GM21423 (cell line): ENCODE measurements around the gene TMEM8B.

Experiments
- ATAC-seq: cut with Tn5 transposase; IDR thresholded peaks from one replicate; pipeline ENCODE4 v1.9.1; 2021; ENCODE audit warnings: mild to moderate bottlenecking, moderate library complexity; ENCODE audit not compliant: unreplicated experiment

The TMEM8B gene, protein sequence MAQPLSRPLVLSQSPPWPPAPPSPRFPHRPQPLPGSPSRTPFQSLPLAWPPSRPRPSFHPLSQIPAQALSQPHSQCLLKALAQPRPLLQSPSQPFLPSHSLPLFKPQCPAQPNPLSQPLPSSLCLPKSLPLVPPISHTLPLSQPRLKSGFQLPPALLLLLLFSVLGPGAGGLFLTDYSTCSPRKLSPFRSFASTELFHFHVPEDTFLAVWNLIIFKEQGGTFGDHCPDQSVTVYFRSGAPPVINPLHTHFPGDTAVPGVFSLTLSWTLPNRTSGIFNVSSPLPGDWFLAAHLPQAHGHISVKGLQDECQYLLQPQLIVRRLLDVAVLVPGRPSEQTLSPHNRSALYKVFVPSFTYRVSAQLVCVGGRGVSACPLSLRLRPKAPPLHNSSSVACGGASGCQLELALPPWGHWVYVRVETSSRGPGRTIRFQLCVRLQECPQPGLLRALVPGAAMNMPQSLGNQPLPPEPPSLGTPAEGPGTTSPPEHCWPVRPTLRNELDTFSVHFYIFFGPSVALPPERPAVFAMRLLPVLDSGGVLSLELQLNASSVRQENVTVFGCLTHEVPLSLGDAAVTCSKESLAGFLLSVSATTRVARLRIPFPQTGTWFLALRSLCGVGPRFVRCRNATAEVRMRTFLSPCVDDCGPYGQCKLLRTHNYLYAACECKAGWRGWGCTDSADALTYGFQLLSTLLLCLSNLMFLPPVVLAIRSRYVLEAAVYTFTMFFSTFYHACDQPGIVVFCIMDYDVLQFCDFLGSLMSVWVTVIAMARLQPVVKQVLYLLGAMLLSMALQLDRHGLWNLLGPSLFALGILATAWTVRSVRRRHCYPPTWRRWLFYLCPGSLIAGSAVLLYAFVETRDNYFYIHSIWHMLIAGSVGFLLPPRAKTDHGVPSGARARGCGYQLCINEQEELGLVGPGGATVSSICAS

DNA sequence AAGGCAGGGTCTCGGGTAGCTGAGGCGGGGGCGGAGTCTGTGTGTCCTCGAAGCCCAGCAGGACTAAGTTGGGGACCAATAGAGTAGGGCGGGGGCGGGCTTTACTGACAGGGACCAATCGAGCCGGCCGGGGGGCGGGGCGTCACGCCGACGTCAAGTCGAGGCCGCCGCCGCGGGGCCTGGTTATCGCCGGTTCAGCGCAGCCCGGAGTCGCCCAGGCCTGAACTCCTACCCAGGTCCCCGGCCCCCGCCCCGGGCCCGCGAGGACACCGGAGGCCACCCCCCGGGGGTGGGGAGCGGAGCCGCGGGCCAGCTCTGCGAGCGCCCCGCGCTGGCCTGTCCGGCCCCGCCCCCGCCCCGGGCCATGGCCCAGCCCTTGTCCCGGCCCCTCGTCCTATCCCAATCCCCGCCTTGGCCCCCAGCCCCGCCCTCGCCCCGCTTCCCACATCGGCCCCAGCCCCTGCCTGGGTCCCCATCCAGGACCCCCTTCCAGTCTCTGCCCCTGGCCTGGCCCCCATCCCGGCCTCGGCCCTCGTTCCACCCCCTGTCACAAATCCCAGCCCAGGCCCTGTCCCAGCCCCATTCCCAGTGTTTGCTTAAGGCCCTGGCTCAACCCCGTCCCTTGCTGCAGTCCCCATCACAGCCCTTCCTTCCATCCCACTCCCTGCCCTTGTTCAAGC lies at the start of gene TMEM8B:
TMEM8B (plus strand) TSS at position 145 of the 680 bp plus-strand sequence; CDS start at position 365, 220 bp downstream.
- peak; percentile 74 for ATAC-seq

DNA sequence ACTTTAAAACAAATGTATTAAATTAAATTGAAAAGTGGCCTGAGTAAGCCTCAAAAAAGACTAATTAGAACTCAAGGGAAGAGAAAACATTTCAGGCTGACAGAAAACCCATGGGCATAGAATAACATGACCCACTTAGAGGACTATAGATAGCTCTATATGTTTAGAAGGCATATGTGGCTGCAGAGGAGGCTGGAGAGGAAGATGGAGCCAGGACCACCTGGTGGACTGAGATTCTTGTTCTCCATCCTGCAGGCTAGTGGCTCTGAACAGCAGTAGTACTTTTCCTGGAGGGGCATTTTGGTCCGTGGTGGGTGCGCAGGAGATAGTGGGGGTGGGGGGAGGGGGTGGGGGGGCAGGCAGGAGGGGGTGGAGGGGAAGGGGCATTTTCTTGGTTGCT lies 48.0 kb upstream of the TMEM8B start:
- ATAC-seq = no peak

DNA sequence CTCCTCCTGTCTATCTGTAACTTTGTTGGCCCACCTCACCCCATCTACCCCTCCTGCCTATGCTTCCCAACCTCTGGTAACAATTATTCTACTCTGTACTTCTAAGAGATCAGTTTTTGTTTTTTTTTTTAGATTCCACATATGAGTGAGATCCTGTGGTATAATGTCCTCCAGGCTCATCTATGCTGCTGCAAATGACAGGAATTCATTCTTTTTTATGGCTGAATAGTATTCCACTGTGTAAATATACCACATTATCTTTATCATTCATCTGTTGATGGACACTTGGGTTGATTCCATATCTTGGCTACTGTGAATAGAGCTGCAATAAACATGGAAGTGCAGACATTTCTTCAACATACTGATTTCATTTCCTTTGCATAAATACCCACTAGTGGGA lies 45.6 kb upstream of the TMEM8B start:
- ATAC-seq = no peak

DNA sequence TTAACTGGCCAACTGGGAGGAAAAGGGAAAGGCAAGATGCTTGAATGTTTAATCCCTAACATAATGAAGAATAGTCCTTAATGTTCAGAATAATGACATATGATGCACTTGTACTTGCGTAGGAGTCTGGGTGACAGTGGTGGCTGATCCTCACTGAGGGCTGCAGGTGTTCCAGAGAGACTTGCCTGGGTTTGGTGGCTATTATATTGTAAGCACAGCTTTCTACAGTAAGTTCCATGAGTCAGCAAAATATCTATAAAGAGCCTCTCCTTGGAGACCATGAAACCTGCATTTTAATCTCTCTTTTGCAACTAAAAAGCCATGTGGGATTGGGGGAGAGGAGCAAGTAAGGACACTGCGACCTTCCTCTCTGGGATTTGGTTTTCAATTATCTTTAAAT lies 39.5 kb upstream of the TMEM8B start:
- no peak for ATAC-seq

DNA sequence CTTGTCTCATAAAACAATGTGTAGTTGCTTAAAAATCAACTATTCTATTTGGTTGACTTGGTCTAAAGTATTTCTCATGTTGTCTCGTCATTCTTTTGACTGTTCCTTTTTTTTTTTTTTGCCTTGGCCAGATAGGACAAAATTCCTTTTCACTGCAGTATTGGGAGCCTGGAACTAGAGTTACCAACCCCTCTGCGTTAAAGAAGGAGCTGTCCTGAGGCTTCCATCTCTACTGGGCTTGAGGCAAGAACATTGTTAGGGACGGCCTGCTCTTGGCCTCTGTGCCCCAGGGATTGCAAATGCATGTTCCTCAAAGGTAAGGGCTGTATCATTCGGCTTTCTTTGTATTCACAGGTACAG lies 39.0 kb upstream of the TMEM8B start:
- ATAC-seq = no peak

DNA sequence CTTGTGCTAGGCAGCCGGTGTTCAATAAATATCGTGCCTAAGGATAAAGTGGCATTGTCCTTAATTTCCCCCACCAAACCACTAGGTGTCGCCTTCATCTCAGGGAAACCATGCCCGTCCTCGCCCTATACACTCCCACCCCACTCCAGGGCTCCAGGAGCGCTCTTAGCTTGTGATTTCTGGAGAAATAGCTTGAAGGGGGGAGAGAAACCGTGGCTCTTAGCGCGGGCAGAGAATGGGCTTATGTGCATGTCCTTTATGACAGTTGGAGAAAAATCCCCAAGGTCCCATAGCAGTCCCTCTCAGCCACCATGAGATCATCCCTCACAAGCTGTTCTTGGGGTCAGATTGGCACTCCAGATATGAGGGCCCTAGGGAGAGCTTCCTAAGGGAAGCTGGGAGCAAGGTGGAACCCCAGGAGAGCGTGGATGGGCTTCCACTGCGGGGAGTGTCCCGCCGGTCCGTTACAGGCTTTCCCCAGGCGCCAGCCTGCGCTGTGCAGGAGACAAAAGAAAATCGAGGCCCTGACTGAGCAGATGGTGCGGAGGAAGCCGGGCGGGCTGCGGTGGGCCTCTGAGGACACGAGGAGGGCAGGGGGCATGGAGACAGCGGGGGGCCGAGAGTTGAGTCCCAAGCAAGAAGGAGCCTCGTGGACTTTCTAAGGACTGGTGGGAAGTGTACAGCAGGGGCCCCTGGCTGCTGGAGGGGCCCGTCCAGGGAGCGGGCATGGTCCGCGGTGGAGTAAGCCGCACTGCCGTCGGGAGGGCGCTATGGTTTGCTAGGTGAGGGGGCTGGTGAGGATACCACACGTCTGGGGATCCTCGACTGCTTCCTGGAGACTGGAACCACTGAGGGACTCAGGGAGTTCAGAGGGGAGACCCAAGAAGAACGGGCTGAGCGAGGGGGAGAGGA lies 38.4 kb upstream of the TMEM8B start:
- no peak for ATAC-seq

DNA sequence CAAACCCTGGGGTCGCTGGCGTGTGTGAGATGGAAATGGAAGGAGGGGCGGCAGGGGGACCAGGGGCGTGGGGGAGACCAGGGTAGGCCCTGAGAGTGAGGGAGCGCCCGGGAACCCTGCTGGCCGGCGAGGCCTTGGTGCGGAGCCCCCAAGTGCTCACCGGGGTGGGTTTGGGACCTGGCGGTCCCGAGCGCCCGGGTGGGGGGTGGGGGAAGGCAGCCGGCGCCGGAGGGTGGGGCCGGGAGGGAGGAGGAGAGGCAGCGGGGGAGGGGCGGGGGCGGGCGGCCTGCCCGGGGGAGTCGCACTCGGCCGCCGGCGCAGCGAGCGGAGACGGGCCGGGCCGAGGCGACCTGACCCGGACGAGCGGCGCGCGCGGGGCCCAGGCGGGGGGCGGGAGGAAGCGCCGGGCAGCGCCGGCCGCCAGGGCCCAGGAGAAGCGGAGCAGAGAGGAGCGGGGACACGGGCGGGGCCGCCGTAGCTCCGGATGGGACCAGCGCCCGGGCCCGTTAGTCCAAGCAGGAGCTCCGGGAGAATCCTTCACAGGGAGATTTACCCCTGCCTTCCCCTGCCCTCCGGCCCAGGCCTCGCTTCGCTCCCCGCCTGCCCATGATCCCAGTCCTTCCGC lies 37.6 kb upstream of the TMEM8B start, which contains the start of gene NPR2:
NPR2 (plus strand) TSS at position 295 of the 625 bp plus-strand sequence. CDS start 818 bp downstream, outside the sequence.
- ATAC-seq = no peak

DNA sequence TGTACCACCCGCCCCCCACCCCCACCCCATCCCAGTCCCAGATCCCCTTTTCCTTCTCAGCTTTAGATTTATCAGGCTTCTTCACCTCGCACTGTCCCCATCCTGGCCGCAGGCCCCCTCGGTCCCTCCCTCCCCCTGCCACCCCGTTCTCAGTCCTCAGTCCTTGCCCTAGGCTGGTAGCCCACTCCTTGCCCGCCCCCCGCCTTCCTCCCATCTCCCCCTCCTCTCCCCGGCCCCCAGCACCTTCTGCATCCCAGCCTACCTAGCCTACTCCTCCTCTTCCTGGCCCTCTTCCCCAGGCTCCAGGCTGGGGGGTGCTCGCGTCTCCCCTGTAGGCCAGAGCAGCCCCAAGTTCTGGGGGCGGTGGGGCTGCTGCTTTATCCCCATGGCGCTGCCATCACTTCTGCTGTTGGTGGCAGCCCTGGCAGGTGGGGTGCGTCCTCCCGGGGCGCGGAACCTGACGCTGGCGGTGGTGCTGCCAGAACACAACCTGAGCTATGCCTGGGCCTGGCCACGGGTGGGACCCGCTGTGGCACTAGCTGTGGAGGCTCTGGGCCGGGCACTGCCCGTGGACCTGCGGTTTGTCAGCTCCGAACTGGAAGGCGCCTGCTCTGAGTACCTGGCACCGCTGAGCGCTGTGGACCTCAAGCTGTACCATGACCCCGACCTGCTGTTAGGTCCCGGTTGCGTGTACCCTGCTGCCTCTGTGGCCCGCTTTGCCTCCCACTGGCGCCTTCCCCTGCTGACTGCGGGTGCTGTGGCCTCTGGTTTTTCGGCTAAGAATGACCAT lies 36.8 kb upstream of the TMEM8B start:
- no peak for ATAC-seq

DNA sequence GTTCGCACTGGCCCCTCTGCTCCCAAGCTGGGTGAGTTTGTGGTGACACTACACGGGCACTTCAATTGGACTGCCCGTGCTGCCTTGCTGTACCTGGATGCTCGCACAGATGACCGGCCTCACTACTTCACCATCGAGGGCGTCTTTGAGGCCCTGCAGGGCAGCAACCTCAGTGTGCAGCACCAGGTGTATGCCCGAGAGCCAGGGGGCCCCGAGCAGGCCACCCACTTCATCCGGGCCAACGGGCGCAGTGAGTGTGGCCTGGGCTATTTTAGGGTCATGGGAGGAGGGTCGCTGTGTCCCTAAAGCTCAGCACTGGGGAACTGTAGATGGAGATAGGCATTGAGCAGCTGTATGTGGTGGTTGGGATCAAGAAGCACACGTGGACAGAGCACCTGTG lies 36.2 kb upstream of the TMEM8B start:
- ATAC-seq = no peak

DNA sequence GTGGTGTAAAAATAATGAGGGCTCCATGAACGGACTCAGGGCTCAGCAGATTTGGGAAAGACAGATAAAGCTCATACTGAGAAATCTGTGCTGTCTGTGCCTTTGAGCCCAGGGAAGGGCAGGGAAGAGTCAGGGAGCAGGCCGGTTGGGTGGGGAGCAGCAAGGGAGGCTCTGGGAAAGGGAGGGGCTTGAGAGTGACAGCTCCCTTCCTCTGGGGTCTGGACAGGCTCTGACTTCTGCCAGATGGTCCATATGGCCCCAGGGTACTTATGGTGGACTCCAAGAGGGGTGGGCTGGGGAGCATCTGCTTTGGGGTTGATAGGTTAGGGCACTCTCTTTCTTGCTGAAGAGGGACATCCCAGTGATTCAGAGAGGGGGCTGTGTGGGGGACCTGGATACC lies 35.6 kb upstream of the TMEM8B start:
- no peak for ATAC-seq

DNA sequence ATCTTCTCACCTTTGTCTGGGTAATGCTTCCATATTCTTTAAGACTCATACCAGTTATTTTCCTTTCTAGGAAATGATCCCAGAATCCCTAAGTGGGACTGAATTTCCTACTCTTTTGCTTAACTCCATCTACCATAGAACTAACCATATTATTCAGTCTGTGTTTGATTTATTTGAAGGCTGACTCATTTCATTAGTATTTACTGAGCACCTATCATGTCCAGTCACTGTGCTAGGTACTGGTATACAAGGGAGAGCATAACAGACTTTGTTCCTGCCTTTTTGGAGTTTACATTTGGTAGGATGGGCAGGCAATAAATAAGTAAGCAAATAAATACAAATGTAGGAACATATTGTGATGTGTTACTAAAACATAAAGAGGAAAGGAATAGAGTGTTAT lies 33.3 kb upstream of the TMEM8B start:
- no peak for ATAC-seq

DNA sequence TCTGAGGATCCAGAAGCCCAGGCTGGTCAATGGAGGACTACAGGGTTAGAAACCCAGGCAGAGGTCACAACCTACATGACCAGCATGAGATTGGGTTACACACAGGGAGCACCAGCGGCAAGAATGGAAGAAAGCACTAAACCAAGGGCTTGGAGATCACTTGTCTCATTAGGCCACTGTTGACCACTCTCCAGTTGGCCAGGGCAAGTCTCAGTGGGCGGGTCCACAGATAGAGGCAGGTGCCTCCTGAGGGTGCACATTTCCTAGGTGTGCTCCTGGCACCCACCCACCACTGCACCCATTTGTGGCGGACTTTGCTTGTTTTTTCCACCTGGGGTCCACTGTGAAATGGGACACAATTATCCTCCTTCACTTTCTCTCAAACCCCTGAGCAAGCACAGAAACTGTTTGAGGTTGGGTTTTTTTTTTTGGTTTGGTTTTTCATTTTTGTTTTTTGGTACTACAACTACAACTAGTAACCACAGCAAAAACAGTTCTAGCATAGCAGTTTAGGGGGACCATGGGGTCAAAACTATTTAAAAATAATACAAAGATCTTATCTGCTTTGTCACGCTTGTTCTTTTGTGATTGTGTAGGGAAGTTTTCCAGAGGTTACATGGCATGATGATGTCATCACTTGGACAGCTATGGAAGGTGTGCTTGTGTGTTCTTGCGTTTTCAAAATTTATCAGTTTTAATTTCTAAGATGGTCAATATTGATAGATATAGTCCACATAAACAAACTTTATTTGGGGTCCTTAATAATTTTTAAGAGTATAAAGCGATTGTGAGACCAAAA lies 31.5 kb upstream of the TMEM8B start:
- no peak for ATAC-seq

DNA sequence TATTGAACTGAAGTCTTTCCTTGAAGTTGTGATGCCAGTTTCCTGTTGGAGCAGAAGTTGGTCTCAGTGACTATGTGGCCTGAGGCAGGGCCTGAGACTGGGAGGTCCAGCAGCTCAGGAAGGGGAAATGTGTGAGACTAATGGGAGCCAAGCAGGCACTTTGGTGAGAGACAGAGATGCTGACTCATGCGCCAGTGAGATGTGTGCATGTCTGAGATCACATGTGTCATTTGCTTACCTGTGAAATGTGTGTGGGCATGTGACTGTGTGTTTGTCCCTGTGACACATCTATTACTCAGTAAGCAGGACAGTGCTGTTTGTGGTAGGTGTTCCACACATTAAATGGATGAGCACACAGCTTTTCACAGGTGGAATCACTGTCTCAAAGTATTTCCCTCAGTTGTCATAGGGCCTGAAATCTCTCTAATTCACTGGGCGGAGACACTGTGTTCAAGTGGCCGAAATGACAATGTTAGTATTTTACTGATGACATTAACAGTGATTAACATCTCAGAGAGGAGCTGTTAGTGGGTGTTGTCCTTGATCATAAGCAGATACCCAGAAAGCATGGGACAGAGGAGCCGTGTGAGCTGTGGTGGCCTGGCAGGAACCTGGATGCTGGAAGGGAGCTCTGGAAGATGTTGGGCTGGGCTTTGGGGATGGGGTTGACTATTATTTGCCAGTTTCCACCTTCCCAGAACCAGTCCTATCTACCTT lies 30.2 kb upstream of the TMEM8B start:
- ATAC-seq = no peak

DNA sequence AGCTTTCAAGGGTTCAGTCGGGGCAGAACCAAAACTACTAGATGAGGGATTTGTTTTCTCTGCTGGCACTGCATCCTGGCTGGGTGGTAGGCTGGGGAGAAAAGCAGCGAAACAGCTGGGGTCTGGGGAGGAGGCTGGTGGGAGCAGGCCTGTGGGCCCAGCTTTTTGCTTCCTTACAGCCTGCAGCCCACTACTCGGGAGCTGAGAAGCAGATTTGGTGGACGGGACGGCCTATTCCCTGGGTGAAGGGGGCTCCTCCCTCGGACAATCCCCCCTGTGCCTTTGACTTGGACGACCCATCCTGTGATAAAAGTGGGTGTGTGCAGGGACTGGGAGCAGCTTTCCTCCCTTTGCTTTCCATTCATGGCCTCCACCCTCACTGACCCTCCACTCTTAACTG lies 28.5 kb upstream of the TMEM8B start:
- no peak for ATAC-seq

DNA sequence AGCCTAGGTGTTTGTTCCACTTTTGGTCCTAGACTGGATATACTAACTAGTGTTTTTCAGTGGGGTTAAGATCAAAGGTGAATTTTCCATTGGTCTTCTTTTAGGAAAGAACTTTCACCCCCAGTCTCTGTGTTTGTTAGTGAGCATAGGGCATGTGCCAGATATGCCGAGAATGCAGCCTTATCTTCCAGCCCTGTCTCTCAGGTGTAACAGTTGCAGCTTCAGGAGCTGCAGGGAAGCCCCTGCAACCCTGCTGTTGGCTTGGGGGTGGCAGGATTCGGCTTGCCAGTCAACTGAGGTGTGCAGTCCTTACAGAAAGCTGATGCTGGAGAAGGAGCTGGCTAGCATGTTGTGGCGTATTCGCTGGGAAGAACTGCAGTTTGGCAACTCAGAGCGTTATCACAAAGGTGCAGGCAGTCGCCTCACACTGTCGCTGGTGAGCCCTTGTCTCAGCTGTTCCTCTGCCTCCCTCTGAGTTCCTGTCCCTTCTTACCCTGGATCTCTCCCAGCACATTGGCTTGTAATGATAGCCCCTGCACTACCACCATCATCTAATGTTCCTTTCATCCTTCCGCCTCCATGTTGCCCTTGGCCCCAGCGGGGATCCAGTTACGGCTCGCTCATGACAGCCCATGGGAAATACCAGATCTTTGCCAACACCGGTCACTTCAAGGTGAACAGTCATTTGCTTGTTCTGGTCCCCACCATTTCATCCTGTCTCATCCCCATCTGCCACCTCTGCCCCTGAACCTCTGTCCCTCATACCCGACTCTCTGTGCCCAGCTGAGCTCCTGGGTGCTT lies 27.5 kb upstream of the TMEM8B start:
- ATAC-seq = no peak

DNA sequence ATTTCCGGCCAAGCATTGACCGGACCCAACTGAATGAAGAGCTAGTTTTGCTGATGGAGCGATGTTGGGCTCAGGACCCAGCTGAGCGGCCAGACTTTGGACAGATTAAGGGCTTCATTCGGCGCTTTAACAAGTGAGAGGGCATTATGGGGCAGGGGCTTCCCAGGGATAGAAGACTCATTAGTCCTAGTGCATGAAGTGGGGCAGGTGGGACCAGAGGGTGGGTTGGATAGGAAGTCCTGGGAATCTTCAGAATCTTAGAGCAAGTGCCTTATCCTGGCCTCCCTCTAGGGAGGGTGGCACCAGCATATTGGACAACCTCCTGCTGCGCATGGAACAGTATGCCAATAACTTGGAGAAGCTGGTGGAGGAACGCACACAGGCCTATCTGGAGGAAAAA lies 22.9 kb upstream of the TMEM8B start:
- no peak for ATAC-seq

DNA sequence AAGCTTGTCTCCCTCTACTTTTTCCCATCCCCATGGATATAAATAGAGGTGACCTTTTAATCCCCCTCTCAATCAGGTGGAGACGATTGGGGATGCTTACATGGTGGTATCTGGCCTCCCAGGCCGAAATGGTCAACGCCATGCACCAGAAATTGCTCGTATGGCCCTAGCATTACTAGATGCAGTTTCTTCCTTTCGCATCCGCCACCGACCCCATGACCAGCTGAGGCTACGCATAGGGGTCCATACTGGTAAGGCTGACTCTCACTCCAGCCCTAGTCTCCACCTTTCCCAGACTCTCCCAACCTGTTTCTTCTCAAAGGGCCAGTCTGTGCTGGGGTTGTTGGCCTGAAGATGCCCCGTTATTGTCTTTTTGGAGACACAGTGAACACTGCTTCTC lies 20.6 kb upstream of the TMEM8B start:
- no peak for ATAC-seq
